ENCODE measurements around the gene ZNF417. TPM values are rescaled to one million over a fixed set of nuclear protein-coding genes. Genes with fewer than 3 reads are reported as not detected.
A peak's percentile ranks its signal among the peaks of the same experiment; 100 is the strongest.

The ZNF417 gene
- total and polyA plus RNA-seq, 9 of the 15 experiments (the other 6 are each of a cell fraction or from before 2014, with no cell fraction given), result 0.35 to 7.2 (median 3.2) TPM

DNA sequence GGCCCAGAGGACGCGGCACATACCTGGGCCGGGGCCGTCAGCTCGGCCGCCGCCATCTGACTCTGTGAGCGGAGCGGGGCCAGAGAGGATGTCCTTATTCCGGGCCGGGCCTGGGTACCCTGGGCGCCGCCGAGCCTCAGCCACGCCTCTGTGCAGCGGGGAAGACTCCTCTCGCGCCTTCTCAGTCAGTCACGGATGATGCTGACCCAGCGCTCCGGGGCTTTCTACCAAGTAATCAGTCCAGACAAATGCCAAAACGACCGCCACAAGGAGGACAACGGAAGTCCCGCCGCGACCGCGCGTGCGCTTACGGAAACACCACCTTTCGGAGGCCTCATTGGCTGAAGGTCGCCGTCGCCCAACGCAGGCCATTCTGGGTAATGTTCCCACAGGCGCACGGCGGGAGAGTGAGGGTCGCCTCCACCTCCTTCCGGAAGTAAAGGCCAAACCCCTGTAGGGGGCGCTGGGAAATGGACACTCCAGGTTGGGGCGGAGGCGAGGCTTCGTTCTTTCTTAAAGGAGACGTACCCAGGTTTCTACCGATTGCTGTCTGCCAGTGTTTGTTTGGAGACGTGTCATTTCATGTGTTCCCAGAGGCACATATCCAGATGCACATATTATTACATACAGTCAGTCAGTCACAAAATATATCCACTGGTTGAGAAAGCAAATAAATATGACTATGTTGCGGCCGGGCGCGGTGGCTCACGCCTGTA, 31.2 kb upstream of the ZNF417 start, which contains the start of gene ZNF256:
Gene ZNF256, minus strand, starts transcription at position 288 of the 716 bp plus-strand sequence. Its CDS starts 232 bp downstream, at position 56.
- no peaks in the 10 kb centered on the region for H3K4me1 ChIP-seq (replicated peaks in 1 of 2; ENCODE audit: control insufficient read depth in 2 of 2, insufficient read depth in 2 of 2, low read length in 2 of 2)
- no peak within 1 kb of the TSS for H3K4me2 ChIP-seq (ENCODE audit: insufficient read depth, low read length)
- ChIA-PET CTCF (ENCODE audit: low intra/inter-chr PET ratio) (no interaction called here), POLR2A (no interaction called here)
- intact Hi-C loops (cut with micrococcal nuclease) (no loop called here), in situ Hi-C loops (cut with MboI) (no loop called here)
- no peak within 1 kb of the TSS for H3K9ac ChIP-seq (ENCODE audit: insufficient read depth in 1 of 2, low read depth in 2 of 2, low read length in 2 of 2)
- ATAC-seq, result peak; percentile 71
- H3K36me3 ChIP-seq (ENCODE audit: control insufficient read depth, insufficient read depth, low read length), result no peaks in the 10 kb centered on the region
- H3K9me3 ChIP-seq (replicated peaks; ENCODE audit: control insufficient read depth, insufficient read depth, low read depth, low read length), result no peaks in the 10 kb centered on the region; the same call in 1 of the 2 replicates
- no peaks in the 10 kb centered on the region for H4K20me1 ChIP-seq (replicated peaks; ENCODE audit: control insufficient read depth, insufficient read depth, low read length)
- FAIRE-seq, result no peak
- DNase-seq (ENCODE audit: extremely low read depth in 1 of 4, low spot score in 3 of 4), result peak; percentile 18 to 29 (median 21)
- no peaks in the 10 kb centered on the region for H3K79me2 ChIP-seq (ENCODE audit: control insufficient read depth, insufficient read depth, low read length)
- no peak within 1 kb of the TSS for H2AFZ ChIP-seq (ENCODE audit: low read depth, low read length)
- H3K9me1 ChIP-seq (ENCODE audit: control insufficient read depth, insufficient read depth, low read length), result no peaks in the 10 kb centered on the region
- 18% methylated on average over 52 of the region's 54 CpGs for WGBS (ENCODE audit: insufficient coverage, low coverage, missing lambda C conversion rate)
- H3K27ac ChIP-seq (ENCODE audit: extremely low read depth, low read depth, low read length), result no peak within 1 kb of the TSS
- BruUV-seq (replicated peaks), result no TSS peak
- H3K4me3 ChIP-seq, result peak within 1 kb of the TSS; percentile 34
- no peaks in the 10 kb centered on the region for H3K27me3 ChIP-seq (ENCODE audit: control insufficient read depth in 2 of 2, insufficient read depth in 2 of 2, low read length in 2 of 2)
- TF ChIP-seq, protein P1, sequence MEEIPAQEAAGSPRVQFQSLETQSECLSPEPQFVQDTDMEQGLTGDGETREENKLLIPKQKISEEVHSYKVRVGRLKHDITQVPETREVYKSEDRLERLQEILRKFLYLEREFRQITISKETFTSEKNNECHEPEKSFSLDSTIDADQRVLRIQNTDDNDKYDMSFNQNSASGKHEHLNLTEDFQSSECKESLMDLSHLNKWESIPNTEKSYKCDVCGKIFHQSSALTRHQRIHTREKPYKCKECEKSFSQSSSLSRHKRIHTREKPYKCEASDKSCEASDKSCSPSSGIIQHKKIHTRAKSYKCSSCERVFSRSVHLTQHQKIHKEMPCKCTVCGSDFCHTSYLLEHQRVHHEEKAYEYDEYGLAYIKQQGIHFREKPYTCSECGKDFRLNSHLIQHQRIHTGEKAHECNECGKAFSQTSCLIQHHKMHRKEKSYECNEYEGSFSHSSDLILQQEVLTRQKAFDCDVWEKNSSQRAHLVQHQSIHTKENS (CRISPR knock-in tag; IDR thresholded peaks at IDR 0.05), result no peak
- TF ChIP-seq RFX7 (CRISPR knock-in tag; IDR thresholded peaks at IDR 0.05) (no peak), KDM4B (IDR thresholded peaks at IDR 0.05; ENCODE audit: borderline replicate concordance in 2 of 2, low read depth in 1 of 2) (no peak), KHSRP (IDR thresholded peaks at IDR 0.05) (no peak), NCOA2 (IDR thresholded peaks at IDR 0.05; ENCODE audit: partially characterized antibody in 2 of 2) (no peak), ETV1 (tag; conservative IDR thresholded peaks at IDR 0.05; ENCODE audit: low read depth) (peak; percentile 84), C11orf30 (IDR thresholded peaks at IDR 0.05; ENCODE audit: low read depth) (no peak)
- TF ChIP-seq, protein P2, sequence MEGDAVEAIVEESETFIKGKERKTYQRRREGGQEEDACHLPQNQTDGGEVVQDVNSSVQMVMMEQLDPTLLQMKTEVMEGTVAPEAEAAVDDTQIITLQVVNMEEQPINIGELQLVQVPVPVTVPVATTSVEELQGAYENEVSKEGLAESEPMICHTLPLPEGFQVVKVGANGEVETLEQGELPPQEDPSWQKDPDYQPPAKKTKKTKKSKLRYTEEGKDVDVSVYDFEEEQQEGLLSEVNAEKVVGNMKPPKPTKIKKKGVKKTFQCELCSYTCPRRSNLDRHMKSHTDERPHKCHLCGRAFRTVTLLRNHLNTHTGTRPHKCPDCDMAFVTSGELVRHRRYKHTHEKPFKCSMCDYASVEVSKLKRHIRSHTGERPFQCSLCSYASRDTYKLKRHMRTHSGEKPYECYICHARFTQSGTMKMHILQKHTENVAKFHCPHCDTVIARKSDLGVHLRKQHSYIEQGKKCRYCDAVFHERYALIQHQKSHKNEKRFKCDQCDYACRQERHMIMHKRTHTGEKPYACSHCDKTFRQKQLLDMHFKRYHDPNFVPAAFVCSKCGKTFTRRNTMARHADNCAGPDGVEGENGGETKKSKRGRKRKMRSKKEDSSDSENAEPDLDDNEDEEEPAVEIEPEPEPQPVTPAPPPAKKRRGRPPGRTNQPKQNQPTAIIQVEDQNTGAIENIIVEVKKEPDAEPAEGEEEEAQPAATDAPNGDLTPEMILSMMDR (IDR thresholded peaks at IDR 0.05 in 2 of 3, conservative IDR thresholded peaks at IDR 0.05 in 1 of 3; ENCODE audit: insufficient read depth in 2 of 3, low read depth in 1 of 3, low read length in 3 of 3), result 0 out of 6 replicates have a peak, but pooled peaks of 1 of the 3 experiments have one; percentile 24
- TF ChIP-seq, protein P3, sequence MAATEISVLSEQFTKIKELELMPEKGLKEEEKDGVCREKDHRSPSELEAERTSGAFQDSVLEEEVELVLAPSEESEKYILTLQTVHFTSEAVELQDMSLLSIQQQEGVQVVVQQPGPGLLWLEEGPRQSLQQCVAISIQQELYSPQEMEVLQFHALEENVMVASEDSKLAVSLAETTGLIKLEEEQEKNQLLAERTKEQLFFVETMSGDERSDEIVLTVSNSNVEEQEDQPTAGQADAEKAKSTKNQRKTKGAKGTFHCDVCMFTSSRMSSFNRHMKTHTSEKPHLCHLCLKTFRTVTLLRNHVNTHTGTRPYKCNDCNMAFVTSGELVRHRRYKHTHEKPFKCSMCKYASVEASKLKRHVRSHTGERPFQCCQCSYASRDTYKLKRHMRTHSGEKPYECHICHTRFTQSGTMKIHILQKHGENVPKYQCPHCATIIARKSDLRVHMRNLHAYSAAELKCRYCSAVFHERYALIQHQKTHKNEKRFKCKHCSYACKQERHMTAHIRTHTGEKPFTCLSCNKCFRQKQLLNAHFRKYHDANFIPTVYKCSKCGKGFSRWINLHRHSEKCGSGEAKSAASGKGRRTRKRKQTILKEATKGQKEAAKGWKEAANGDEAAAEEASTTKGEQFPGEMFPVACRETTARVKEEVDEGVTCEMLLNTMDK (IDR thresholded peaks at IDR 0.05; ENCODE audit: borderline replicate concordance, insufficient read depth, low read depth, low read length, poor library complexity, severe bottlenecking), result peak; percentile 25

Measured in K562 (cell line).